SK-N-SH (cell line): Measurements from ENCODE around the gene ASIC2. TPM values are rescaled to one million over a fixed set of nuclear protein-coding genes. Genes with fewer than 3 reads are reported as not detected.
A peak's percentile ranks its signal among the peaks of the same experiment; 100 is the strongest.

ENCODE experiments used
- CTCF ChIA-PET: fragments of 300-600, 350-600 bp; formaldehyde crosslinking; extraction: SDS; loops from one replicate; lab custom pipeline; 2021; lab: Yijun Ruan, JAX
- POLR2A ChIA-PET: fragments of 350-600 bp; sonication (Branson Sonifier 250); formaldehyde crosslinking; extraction: SDS; loops from one replicate; lab custom pipeline; 2020; ENCODE audit warnings: antibody characterized with exemption, inconsistent platforms; lab: Yijun Ruan, JAX
- DNase-seq: peaks from one replicate; pipeline ENCODE4 v3.0.0; 2012
- H2AFZ ChIP-seq: fragments of 200-600 bp; sonication (generic); 2 replicates; pipeline ENCODE4 v1.8.1; 2016; ENCODE audit warnings: antibody characterized with exemption, mild to moderate bottlenecking, low read depth
- H3F3A ChIP-seq: fragments of 200-600 bp; sonication (generic); replicated peaks from 2 replicates; pipeline ENCODE3; 2016; ENCODE audit warnings: antibody characterized with exemption, mild to moderate bottlenecking; ENCODE audit not compliant: insufficient read depth
- H3K27ac ChIP-seq, 2 experiments: fragments of 200-500 bp in 1 of 2; fragments of 200-600 bp in 1 of 2; sonication (Bioruptor generic) in 1 of 2; sonication (generic), shearing (Covaris generic) in 1 of 2; 2 replicates each; pipeline versions ENCODE4 v1.5.1 to v1.6.1; 2014 to 2016; ENCODE audit warnings: low read depth in 2 of 2, inconsistent platforms in 1 of 2, low read length in 1 of 2, mild to moderate bottlenecking in 1 of 2, mixed read lengths in 1 of 2
- H3K27me3 ChIP-seq: fragments of 200-600 bp; sonication (generic), shearing (Covaris generic); 2 replicates; pipeline ENCODE4 v1.6.1; 2016; ENCODE audit warnings: mixed run types; ENCODE audit not compliant: insufficient read depth
- H3K36me3 ChIP-seq, 2 experiments: fragments of 200-500 bp in 1 of 2; fragments of 200-600 bp in 1 of 2; sonication (Bioruptor generic) in 1 of 2; sonication (generic) in 1 of 2; replicated peaks in 1 of 2; 2 replicates each; pipeline versions ENCODE3 to v1.5.1; 2014 to 2016; ENCODE audit warnings: low read length in 1 of 2, mild to moderate bottlenecking in 1 of 2; ENCODE audit not compliant: insufficient read depth in 2 of 2, control insufficient read depth in 1 of 2
- H3K4me1 ChIP-seq, 2 experiments: fragments of 200-500 bp in 1 of 2; fragments of 200-600 bp in 1 of 2; sonication (Bioruptor generic) in 1 of 2; sonication (generic), shearing (Covaris generic) in 1 of 2; 2 replicates each; pipeline versions ENCODE4 v1.5.1 to v1.6.1; 2014 to 2016; ENCODE audit warnings: low read depth in 1 of 2, low read length in 1 of 2, mixed run types in 1 of 2; ENCODE audit not compliant: insufficient read depth in 2 of 2, control insufficient read depth in 1 of 2
- H3K4me2 ChIP-seq: fragments of 200-600 bp; sonication (generic), shearing (Covaris generic); 2 replicates; pipeline ENCODE4 v1.6.1; 2017; ENCODE audit warnings: mixed run types
- H3K4me3 ChIP-seq, 2 experiments: fragments of 200-500 bp in 1 of 2; fragments of 200-600 bp in 1 of 2; sonication (Bioruptor generic) in 1 of 2; sonication (generic), shearing (Covaris generic) in 1 of 2; 2 replicates each; pipeline versions ENCODE4 v1.5.1 to v1.8.1; 2014 to 2016; ENCODE audit warnings: low read depth in 2 of 2, inconsistent platforms in 1 of 2, low read length in 1 of 2, mild to moderate bottlenecking in 1 of 2, mixed read lengths in 1 of 2, moderate library complexity in 1 of 2
- H3K79me2 ChIP-seq: fragments of 200-600 bp; sonication (generic); 2 replicates; pipeline ENCODE4 v1.8.1; 2017; ENCODE audit warnings: mild to moderate bottlenecking; ENCODE audit not compliant: insufficient read depth
- H3K9ac ChIP-seq: fragments of 200-600 bp; sonication (generic); 2 replicates; pipeline ENCODE4 v1.6.1; 2017; ENCODE audit warnings: mixed run types
- H3K9me2 ChIP-seq: fragments of 200-600 bp; sonication (generic); 2 replicates; pipeline ENCODE4 v1.6.1; 2017; ENCODE audit warnings: mixed run types
- H3K9me3 ChIP-seq: fragments of 200-600 bp; sonication (generic); 2 replicates; pipeline ENCODE4 v1.6.1; 2017; ENCODE audit warnings: mixed run types, mild to moderate bottlenecking, moderate library complexity
- H4K20me1 ChIP-seq: fragments of 200-600 bp; sonication (generic); 2 replicates; pipeline ENCODE4 v1.6.1; 2017; ENCODE audit warnings: mild to moderate bottlenecking, mixed run types; ENCODE audit not compliant: insufficient read depth
- FOSL2 ChIP-seq: IDR thresholded peaks from 2 replicates; pipeline ENCODE4 v1.4.0; 2012; ENCODE audit warnings: low read depth, mild to moderate bottlenecking, moderate library complexity, borderline replicate concordance
- FOXJ3 ChIP-seq: sonication (generic); formaldehyde crosslinking; IDR thresholded peaks from 2 replicates; pipeline ENCODE4 v1.5.1; 2020; ENCODE audit warnings: mild to moderate bottlenecking, missing genetic modification reagents
- FOXM1 ChIP-seq: IDR thresholded peaks from 2 replicates; pipeline ENCODE4 v1.4.0; 2012; ENCODE audit warnings: low read depth, mild to moderate bottlenecking
- GABPA ChIP-seq: IDR thresholded peaks from 2 replicates; pipeline ENCODE4 v1.4.0; 2012; ENCODE audit warnings: low read depth, mild to moderate bottlenecking
- JUND ChIP-seq: IDR thresholded peaks from 2 replicates; pipeline ENCODE4 v1.4.0; 2012
- MEF2A ChIP-seq: IDR thresholded peaks from 2 replicates; pipeline ENCODE4 v1.4.0; 2012; ENCODE audit warnings: low read depth, borderline replicate concordance
- NFIC ChIP-seq: IDR thresholded peaks from 2 replicates; pipeline ENCODE4 v1.4.0; 2012; ENCODE audit warnings: borderline replicate concordance
- REST ChIP-seq: IDR thresholded peaks from 2 replicates; pipeline ENCODE4 v1.6.1; 2012; ENCODE audit warnings: mild to moderate bottlenecking, low read depth, low read length, moderate library complexity
- RXRA ChIP-seq: IDR thresholded peaks from 2 replicates; pipeline ENCODE4 v1.4.0; 2012; ENCODE audit warnings: low read depth, mild to moderate bottlenecking, borderline replicate concordance
- SIN3A ChIP-seq: IDR thresholded peaks from 2 replicates; pipeline ENCODE4 v1.6.1; 2012; ENCODE audit warnings: low read depth, mild to moderate bottlenecking, low read length, moderate library complexity, borderline replicate concordance
- TEAD4 ChIP-seq: IDR thresholded peaks from 2 replicates; pipeline ENCODE4 v1.4.0; 2012; ENCODE audit warnings: mild to moderate bottlenecking, borderline replicate concordance; ENCODE audit not compliant: insufficient read depth
- YY1 ChIP-seq: IDR thresholded peaks from 2 replicates; pipeline ENCODE4 v1.4.0; 2012; ENCODE audit warnings: low read depth, mild to moderate bottlenecking
- WGBS: methylation state at CpG from one replicate; pipeline ENCODE4 v1.1.6; 2017; ENCODE audit warnings: low lambda C conversion rate; 5-methylcytosine and 5-hydroxymethylcytosine counted together
- polyA plus RNA-seq, 3 experiments: library from polyadenylated mRNA; depleted of rRNA; stranded (reverse); fragments of >200 nt; gene quantifications; 2 replicates each; pipeline ENCODE4 v1.2.3, GENCODE V29; 2012

ASIC2 gene
- polyA plus RNA-seq, 1 of the 3 experiments (the other 2 are of a cell fraction) = 0.08 TPM

DNA sequence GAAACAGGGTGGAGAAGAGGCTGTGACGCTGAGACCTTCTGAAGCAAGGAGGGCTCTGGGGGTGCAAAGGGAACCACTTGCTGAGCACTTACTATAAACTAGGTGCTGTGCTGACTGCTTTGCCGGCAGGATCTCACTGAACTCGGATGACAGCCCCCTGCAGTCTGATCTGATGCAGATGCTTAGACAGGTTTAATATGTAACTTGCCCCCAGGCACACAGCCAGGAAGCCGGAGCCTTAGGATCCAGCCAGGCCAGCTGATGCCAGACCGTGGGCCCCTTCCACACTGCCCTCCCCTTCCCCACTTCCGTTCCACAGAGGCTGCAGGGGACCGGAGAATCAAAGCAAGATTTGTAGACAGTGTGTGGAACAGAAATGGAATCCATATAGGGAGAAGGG, 278.3 kb downstream of the ASIC2 start:
- Histone ChIP-seq H3K4me2 (no peak overlapping the region), H3K9me3 (no peaks in the 10 kb centered on the region), H3K27ac (no peak overlapping the region), H3F3A (no peaks in the 10 kb centered on the region), H3K9ac (no peak overlapping the region), H3K27me3 (no peaks in the 10 kb centered on the region), H3K4me3 (no peak overlapping the region), H3K36me3 (no peaks in the 10 kb centered on the region), H3K4me1 (peaks cover 5 to 10% of the 10 kb centered on the region in 2 experiments; a peak in 2 of 4 replicates), H4K20me1 (no peaks in the 10 kb centered on the region), H3K9me2 (no peaks in the 10 kb centered on the region), H2AFZ (no peak overlapping the region), H3K79me2 (no peaks in the 10 kb centered on the region)
- CTCF ChIA-PET = interaction anchor here (1.0 to 8.3 kb wide), 2 partner anchors 16 to 21 kb away, joined by 3 to 48 read pairs; no protein-coding TSS in a partner anchor
- DNase-seq = peak; percentile 77
- TF ChIP-seq RXRA = no peak
- WGBS = 38% methylated on average over 7 of the region's 7 CpGs
- POLR2A ChIA-PET = no interaction called here

DNA sequence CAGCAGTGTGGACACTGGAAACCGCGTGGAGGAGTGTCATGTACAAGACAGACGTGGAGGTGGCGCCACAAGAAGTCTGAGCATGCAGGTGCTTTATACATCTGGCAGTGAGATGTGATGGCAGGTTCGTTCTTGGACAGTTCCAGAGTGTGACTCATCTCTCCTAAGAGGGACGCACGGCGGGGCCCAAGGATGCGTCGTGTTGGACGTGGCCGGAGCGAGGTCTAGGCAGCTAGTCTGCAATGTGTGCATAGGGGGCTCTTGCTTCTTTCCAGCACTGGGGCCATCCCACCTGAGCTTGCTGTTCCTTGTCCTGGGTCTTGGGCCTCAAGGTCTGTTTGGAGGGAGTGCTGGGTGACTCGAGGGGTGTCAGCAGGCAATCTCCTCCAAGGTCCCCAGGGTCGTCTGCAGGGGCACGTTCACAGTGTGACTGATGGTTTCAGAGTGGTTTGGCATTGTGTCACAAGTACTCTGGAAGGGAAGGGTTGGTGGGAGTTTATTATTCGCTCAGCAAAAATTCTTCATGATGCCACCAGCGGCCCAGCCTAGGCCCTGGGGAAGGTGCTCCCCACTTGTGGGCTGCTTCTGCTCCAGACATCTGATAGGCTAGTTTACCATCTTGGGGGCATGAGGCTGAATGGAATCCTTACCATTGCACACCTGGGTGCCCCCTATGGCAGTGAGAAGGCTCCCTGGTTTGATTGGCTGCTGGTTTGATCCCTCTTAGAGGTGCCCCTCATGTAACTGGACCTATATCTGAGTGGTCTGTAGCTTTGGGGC, 279.3 kb downstream of the ASIC2 start:
- H4K20me1 ChIP-seq = no peaks in the 10 kb centered on the region

More for the DNA sequence above, 279.3 kb downstream of the ASIC2 start:
- POLR2A ChIA-PET = no interaction called here
- Histone ChIP-seq H3F3A (no peaks in the 10 kb centered on the region), H3K36me3 (no peaks in the 10 kb centered on the region)
- TF ChIP-seq FOXM1 (no peak), REST (no peak), JUND (no peak), TEAD4 (no peak), MEF2A (no peak), NFIC (no peak), YY1 (no peak), GABPA (no peak), FOSL2 (no peak), FOXJ3 (CRISPR knock-in tag) (no peak), SIN3A (no peak)
- TF ChIP-seq, all 33 proteins: peak for 0
- Histone ChIP-seq H3K4me3 (no peak overlapping the region), H3K9me2 (no peaks in the 10 kb centered on the region), H3K79me2 (no peaks in the 10 kb centered on the region), H3K9ac (no peak overlapping the region), H3K27me3 (no peaks in the 10 kb centered on the region), H3K4me1 (peaks cover 5 to 10% of the 10 kb centered on the region in 2 experiments; a peak in 2 of 4 replicates), H2AFZ (no peak overlapping the region), H3K4me2 (no peak overlapping the region), H3K9me3 (no peaks in the 10 kb centered on the region), H3K27ac (no peak overlapping the region)
- no peak for DNase-seq
- CTCF ChIA-PET = interaction anchor here (0.8 to 8.3 kb wide), 2 partner anchors 15 to 33 kb away, joined by 3 to 48 read pairs; no protein-coding TSS in a partner anchor
- WGBS = 87% methylated on average over 17 of the region's 18 CpGs
